Ramos (cell line): ENCODE results near the gene PRLH.

Experiments used
- in situ Hi-C: fragments of 300-500 bp; cut with MboI; formaldehyde crosslinking; loops from one replicate; pipeline ENCODE4 v1.14.3; 2022; ENCODE audit warnings: low sequenced_read_pairs; ENCODE audit not compliant: unreplicated experiment

PRLH gene

GRCh38 chr2:237538901-237539300 is 27.5 kb upstream of the PRLH start:
- in situ Hi-C loops: no loop called here

DNA sequence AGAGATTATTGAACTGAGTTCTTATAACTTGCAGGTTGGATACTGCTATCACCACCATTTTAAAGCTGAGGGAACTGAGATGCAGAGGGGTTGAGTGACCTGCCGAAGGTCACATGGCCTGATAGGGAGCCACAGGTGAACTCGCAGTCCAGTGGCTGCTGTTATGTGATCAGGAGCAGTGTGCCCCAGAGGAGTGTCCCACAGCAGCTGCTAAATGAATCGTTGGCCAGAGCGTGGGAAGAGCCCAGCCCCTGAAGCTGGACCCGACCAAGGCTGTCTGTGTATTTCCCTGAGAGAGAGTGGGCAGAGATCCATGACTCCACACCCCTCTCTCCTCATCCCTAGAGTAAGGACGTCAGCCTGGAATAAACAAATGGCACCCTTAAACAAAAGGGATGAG is 26.7 kb upstream of the PRLH start:
- in situ Hi-C loops: no loop called here

- in situ Hi-C loops: no loop called here
Observed at GRCh38 chr2:237540223-237540775, 26.1 kb upstream of the PRLH start.

DNA sequence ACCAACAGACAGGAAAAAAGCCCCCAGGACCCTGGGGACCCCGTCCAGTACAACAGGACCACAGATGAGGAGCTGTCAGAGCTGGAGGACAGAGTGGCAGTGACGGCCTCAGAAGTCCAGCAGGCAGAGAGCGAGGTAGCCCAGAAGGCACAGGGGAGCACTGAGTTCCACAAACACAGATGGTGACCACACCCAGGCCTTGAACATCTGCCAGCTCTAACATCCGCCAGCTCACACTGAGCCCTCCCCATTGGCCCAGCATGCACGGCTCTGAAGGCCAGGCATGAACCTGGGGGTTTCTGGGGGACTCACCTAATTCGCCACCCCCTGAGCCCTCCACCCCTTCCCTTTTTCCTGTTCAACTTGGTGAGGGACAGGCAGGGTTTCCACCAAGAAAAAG is 25.6 kb upstream of the PRLH start:
- in situ Hi-C loops: no loop called here

DNA sequence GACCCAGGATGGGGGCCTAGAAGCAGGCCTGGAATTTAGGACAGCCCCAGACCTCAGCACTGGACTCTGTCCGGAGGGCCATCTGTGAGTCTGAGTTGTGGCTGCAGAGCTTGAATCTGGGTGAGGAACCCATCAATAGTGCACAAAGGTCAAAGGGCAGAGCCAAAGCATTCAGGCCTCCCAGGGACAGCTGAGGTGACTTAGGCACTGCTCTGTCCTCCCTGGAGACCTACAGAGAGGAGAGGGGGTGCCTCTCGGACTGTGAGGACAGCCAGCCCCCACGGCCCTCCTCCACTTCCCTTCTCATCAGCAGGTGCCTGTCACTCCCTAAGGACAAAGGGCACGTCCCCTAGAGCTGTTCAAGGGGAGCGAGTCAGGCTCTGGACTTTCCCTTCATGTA is 25.1 kb upstream of the PRLH start:
- in situ Hi-C loops: no loop called here

DNA sequence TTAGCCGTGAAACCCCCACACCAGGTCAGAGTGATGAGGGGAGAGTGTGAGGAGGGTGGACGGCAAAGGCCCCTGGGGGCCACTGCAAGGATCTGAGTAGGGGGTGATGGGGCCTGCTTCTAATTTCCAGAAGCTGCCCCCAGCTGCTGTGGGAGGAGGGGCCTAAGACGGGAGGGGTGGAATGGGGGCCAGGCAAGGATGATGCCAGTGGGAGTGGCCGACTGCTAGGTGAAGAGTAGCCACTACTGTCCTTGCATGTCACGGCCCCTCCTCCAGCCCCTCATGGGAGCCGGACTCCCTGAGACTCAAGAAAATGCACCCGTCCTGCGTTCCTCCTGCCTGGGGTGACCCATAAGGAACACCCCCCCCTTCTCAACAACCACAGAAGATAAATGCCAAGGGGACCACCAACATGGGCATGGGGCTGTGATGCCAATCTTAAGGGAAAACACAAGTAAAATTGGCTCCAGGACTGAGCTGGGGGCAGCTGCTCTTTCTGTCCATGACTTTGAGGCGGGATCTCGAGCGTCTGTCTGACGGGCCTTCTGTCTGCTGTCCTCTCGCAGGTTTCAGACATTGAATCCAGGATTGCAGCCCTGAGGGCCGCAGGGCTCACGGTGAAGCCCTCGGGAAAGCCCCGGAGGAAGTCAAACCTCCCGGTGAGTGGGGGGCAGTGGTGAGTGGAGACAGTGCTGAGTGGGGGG is 24.2 kb upstream of the PRLH start:
- in situ Hi-C loops: no loop called here

- in situ Hi-C loops: no loop called here
Observed at GRCh38 chr2:237546040-237546875, 20.1 kb upstream of the PRLH start.

DNA sequence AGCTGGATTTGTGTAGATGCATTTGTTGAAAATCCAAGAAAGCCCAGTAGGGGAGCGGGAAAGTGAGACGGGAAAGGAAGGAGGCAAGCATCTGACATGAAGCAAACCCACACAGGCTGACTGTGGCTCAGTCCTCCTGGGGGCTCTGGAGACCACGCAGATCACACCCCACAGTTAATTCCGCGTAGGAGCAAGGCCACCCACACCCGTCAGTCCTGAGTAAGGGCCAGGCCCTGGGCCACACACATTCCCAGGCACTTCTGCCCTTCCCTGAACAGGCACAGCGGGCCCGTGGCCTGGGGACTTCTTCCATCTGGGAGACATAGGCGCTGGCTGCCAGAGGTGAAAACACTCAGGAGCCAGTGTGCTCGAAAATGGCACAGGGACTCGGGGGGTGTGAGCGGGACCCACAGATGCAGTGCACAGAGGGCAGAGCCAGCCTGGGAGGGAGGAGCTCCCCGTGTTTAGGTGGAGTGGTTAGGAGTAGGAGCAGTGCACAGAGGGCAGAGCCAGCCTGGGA is 19.4 kb upstream of the PRLH start:
- in situ Hi-C loops: no loop called here

DNA sequence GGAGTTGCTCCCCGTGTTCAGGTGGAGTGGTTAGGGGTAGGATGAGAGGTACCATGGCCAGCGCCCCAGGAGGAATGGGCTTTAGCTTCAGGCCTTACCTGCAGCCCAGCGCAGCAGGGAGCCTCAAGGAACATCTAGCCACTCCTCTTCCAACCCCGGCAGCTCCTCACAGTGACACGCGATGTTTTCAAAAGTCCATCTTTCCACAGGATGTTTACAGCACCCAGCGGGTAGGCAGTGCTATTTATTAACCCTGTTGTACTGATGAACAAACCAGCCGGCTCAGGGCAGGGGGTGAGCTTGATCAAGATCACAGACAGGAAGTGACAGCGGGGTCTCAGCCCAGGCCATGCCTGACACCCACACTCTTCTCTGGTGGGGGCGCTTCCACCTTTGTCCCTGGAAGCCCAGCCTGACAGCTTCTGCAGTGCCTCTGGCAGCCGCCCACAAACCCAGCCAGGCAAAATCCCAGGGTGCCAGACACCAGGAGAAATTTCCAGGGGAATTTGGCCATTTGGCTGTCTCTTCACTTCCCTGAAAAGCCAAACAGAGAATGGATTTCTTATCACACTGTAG is 18.4 kb upstream of the PRLH start:
- in situ Hi-C loops: no loop called here

DNA sequence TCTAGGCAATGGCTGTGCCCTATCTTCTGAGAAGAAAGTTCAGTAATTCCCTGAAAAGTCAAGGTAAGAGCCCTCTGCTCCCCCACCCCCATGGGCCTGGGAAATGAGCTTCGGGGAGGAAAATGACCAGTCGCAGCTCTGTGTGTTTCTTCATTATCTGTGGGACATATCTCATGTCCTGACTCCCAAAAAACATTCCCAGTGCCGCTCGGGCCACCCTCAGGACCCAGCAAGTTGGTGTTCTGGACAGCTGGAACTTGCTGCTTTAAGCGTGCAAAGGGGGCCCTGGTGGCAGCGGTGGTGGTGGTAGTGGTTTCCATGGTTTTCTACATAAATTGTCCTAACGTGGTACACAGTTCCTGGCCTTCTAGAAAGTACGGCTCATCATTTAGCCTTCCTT is 17.2 kb upstream of the PRLH start:
- in situ Hi-C loops: no loop called here

DNA sequence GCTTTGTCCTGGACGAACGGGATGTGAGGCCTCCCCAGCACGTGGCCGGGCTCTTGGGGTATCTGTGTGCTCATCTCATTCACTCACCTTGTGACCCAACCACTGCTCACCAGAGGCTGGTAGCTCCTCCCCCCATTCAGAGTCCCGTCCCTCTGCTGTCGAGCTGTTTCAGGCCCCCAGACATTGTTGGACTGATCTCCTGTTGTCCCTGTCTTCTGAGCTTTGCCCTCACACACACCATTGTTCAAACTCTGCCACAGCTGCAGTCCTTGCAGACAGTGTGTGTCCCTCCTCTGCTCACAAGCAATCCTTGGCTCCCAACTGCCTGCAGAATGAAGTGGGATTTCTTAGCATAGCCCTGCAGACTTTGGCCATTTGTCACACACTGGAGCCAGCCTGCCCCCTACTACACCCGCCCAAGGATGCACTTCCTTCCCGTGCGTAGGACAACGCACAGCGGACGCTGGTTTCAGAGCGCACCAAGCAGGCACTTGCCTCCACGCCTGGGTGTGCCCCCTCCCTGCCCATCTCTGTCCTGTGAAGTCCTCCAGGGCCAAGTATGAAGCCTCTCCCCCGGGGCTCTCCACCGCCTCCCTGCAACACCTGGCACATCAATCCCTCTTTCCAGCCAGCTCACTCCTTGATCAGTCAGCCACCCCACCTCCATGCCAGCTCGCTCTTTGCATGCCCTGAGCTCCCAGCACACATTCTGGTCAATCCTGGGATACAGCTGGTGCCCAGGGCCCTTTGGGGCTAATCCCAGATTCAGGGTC is 16.5 kb upstream of the PRLH start:
- in situ Hi-C loops: no loop called here

DNA sequence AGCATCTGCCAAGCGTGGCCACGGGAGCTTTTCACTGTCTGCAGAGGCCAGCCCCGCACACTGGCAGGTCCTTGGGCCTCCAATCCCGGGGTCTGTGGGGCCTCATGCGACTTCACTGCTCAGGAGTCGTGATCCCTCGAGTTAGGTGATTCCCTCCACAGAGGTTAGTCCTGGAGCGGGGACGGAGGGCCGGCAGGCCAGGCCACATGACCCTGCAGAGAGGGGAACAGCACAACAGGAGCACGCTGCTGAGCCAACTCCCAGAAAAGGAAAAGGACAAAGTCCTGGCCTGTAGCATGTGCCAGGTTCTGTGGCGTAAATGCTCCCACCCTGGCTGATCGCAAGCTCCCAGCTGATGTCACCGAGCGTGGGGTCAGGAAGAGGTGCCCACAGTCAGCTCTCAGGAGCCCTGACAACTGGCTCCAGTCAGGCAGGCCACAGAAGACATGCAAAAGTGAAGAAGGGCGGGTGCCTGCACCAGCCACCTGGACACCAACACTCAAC is 15.3 kb upstream of the PRLH start:
- in situ Hi-C loops: no loop called here

GRCh38 chr2:237552908-237553307 is 13.5 kb upstream of the PRLH start:
- in situ Hi-C loops: no loop called here

DNA sequence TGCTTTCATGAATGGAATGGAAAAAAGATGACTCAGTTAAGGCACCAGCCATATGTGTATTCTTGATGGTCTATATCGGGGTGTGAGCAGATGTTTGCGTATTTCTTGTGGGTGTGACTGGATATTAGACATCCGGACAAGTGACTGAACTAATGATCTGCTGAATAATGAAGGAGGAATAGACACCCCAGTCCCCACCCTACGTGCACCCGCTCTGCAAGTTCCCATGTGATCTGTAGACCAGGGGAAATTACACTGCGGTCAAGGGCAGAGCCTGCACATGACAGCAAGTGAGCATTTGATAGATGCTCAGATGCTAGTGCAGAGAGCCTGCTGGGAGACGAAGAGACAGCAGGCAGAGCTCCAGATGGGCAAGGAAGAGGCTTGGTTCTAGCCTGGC is 12.4 kb upstream of the PRLH start:
- in situ Hi-C loops: no loop called here

GRCh38 chr2:237555560-237555959 is 10.8 kb upstream of the PRLH start:
- in situ Hi-C loops: no loop called here

- in situ Hi-C loops: no loop called here
Observed at GRCh38 chr2:237556773-237557632, 9.4 kb upstream of the PRLH start.

DNA sequence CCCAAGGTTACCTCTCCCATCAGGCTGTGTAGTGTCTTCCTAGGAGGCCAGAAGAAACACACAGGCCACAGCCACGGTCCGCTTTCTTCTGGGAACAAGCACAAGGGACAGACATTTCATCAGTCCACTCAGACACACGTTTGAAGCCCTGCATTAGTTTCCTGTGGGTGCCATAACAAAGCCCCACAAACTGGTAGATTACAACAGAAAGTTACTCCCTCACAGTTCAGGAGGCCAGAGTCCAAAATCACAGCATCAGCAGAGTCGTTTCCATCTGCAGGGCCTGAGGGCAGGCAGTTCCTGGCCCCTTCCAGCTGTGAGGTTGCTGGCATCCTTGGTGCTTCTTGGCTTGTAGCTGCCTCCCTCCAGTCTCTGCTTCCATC is 8.8 kb upstream of the PRLH start:
- in situ Hi-C loops: no loop called here

GRCh38 chr2:237558961-237559641 is 7.3 kb upstream of the PRLH start:
- in situ Hi-C loops: no loop called here

DNA sequence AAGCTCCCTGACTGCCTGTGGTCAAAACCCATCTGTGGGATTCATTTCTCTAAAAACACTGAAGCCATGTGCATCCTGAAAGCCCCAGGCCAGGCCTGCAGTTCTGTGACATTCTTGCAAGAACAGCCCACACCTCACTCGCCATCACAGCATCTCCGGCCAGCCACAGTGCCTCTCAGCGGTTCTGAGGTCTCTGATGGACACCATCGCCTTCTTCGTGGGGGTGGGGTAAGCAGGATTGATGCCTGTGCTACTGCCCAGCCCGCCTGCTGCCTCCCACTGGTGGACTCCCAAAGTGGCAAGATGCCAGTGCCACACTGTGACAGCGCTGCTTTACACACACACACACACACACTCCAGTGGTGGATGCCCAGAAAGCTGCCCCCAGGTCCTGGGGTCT is 5.2 kb upstream of the PRLH start:
- in situ Hi-C loops: no loop called here
